ENCODE measurements around the gene SLC22A23. TPM values are rescaled to one million over a fixed set of nuclear protein-coding genes. Genes with fewer than 3 reads are reported as not detected.

Gene SLC22A23
- total and polyA plus RNA-seq, 2 donors (not counting 1 experiment from before 2014, with no cell fraction given), result 0.18 to 1.4 TPM

DNA sequence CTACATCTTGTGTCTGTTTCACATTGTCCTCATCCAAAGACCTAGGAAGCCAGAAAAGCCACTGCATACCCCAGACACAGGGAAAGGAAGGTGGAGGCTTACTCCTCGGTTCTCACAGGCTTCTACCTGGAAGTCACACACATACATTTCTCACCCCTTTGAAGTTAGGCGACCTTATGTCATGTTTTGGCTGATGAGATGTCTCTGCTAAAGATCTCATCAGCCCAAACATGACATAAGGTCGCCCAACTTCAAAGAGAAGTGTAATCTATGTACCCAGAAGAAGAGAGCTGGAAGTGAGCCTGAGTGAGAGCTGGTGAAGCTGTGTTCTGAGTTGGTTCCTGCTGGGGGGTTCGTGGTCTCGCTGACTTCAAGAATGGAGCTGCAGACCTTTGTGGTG lies 47.5 kb upstream of the SLC22A23 start:
- no peaks in the 10 kb centered on the region for H4K20me1 ChIP-seq (ENCODE audit: control insufficient read depth, insufficient read depth, low read length, poor library complexity, severe bottlenecking)
- H2AFZ ChIP-seq (ENCODE audit: insufficient read depth, low read depth, low read length, poor library complexity, severe bottlenecking), result no peak overlapping the region
- ATAC-seq (ENCODE audit: low read depth) (no peak), DNase-seq (no peak)
- H3K4me3 ChIP-seq (ENCODE audit: control extremely low read depth in 1 of 5, extremely low read depth in 1 of 5, insufficient read depth in 1 of 5, low read depth in 2 of 5, low read length in 4 of 5), result no peak overlapping the region
- Mint-ChIP-seq H3K4me1 (no peaks in the 10 kb centered on the region), H3K27ac (no peak overlapping the region), H3K27me3 (peaks cover 22% of the 10 kb centered on the region), H3K9me3 (ENCODE audit: insufficient read depth) (no peaks in the 10 kb centered on the region), H3K4me3 (no peak overlapping the region)
- no peaks in the 10 kb centered on the region for H3K9me3 ChIP-seq (ENCODE audit: control extremely low read depth in 1 of 3, control insufficient read depth in 2 of 3, insufficient read depth in 1 of 3, low read length in 2 of 3)
- 75% methylated on average over 3 of the region's 5 CpGs for WGBS (ENCODE audit: insufficient coverage)
- TF ChIP-seq, protein P1, sequence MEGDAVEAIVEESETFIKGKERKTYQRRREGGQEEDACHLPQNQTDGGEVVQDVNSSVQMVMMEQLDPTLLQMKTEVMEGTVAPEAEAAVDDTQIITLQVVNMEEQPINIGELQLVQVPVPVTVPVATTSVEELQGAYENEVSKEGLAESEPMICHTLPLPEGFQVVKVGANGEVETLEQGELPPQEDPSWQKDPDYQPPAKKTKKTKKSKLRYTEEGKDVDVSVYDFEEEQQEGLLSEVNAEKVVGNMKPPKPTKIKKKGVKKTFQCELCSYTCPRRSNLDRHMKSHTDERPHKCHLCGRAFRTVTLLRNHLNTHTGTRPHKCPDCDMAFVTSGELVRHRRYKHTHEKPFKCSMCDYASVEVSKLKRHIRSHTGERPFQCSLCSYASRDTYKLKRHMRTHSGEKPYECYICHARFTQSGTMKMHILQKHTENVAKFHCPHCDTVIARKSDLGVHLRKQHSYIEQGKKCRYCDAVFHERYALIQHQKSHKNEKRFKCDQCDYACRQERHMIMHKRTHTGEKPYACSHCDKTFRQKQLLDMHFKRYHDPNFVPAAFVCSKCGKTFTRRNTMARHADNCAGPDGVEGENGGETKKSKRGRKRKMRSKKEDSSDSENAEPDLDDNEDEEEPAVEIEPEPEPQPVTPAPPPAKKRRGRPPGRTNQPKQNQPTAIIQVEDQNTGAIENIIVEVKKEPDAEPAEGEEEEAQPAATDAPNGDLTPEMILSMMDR (IDR thresholded peaks at IDR 0.05), result no peak
- no peak for TF ChIP-seq EZH2 (IDR thresholded peaks at IDR 0.05; ENCODE audit: borderline replicate concordance, insufficient read depth, low read depth, low read length, poor library complexity, severe bottlenecking)
- ChIA-PET CTCF (no interaction called here), POLR2A (no interaction called here)
- H3K4me1 ChIP-seq (ENCODE audit: control insufficient read depth in 2 of 2, insufficient read depth in 2 of 2, low read length in 2 of 2), result no peaks in the 10 kb centered on the region
- H3K27ac ChIP-seq (ENCODE audit: low read length in 2 of 2), result no peak overlapping the region
- H3K27me3 ChIP-seq (replicated peaks in 1 of 4; ENCODE audit: control extremely low read depth in 1 of 4, control insufficient read depth in 3 of 4, insufficient read depth in 4 of 4, low read length in 3 of 4), result peaks cover 0 to 3% (median 0%) of the 10 kb centered on the region in 4 experiments
- no peaks in the 10 kb centered on the region for H3K36me3 ChIP-seq (replicated peaks in 1 of 2; ENCODE audit: control extremely low read depth in 1 of 2, control insufficient read depth in 1 of 2, extremely low read depth in 1 of 2, insufficient read depth in 2 of 2, low read length in 1 of 2)
- intact Hi-C loops (cut with micrococcal nuclease), result no loop called here
- no peak overlapping the region for H3K9ac ChIP-seq (ENCODE audit: low read length)
- H3K4me2 ChIP-seq (replicated peaks; ENCODE audit: low read depth, low read length, poor library complexity, severe bottlenecking), result no peak overlapping the region
- H3K79me2 ChIP-seq (ENCODE audit: control insufficient read depth, insufficient read depth, low read length), result no peaks in the 10 kb centered on the region

DNA sequence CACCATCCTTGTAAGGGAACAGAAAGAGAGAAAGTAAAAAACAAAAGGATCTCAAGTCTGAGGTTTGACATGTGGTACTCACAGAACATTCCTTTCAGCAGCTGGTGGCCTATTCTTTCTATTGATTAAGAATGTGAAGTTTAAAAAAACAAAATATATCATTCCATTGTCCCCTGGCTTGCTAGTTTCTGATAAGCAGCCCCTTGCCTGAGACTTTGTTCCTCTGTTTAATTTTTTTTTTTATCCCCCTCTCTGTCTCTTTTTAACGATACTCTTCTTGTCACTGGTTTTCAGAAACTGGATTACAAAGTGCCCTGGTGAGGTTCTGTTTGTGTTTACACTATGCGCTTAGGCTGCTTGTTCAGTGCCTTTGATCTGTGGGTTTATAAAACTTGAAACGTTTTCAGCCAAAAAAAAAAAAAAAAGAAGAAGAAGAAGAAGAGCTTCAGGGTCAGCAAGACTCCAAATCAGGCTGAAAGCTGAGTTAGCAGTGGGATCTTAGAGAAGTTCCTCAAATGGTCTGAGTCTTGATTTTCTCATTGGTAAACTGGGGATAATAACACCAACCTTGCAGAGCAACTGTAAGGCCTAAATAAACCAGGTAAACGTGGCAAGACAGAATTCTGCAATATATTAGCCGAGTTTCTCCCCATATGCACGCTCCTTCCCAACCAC lies 45.1 kb upstream of the SLC22A23 start:
- Mint-ChIP-seq H3K27me3 (peaks cover 15% of the 10 kb centered on the region), H3K4me1 (no peaks in the 10 kb centered on the region), H3K27ac (no peak overlapping the region), H3K4me3 (no peak overlapping the region), H3K9me3 (ENCODE audit: insufficient read depth) (no peaks in the 10 kb centered on the region)
- no peaks in the 10 kb centered on the region for H3K36me3 ChIP-seq (replicated peaks in 1 of 2; ENCODE audit: control extremely low read depth in 1 of 2, control insufficient read depth in 1 of 2, extremely low read depth in 1 of 2, insufficient read depth in 2 of 2, low read length in 1 of 2)
- H2AFZ ChIP-seq (ENCODE audit: insufficient read depth, low read depth, low read length, poor library complexity, severe bottlenecking), result no peak overlapping the region
- no peak overlapping the region for H3K4me3 ChIP-seq (ENCODE audit: control extremely low read depth in 1 of 5, extremely low read depth in 1 of 5, insufficient read depth in 1 of 5, low read depth in 2 of 5, low read length in 4 of 5)
- H3K4me2 ChIP-seq (replicated peaks; ENCODE audit: low read depth, low read length, poor library complexity, severe bottlenecking), result no peak overlapping the region
- DNase-seq (no peak), ATAC-seq (ENCODE audit: low read depth) (no peak)
- H4K20me1 ChIP-seq (ENCODE audit: control insufficient read depth, insufficient read depth, low read length, poor library complexity, severe bottlenecking), result no peaks in the 10 kb centered on the region
- POLR2A ChIA-PET, result no interaction called here
- no peak for TF ChIP-seq EZH2 (IDR thresholded peaks at IDR 0.05; ENCODE audit: borderline replicate concordance, insufficient read depth, low read depth, low read length, poor library complexity, severe bottlenecking)
- TF ChIP-seq, protein P1 (IDR thresholded peaks at IDR 0.05), result no peak
- H3K9ac ChIP-seq (ENCODE audit: low read length), result no peak overlapping the region
- peaks cover 0 to 5% (median 0%) of the 10 kb centered on the region in 4 experiments for H3K27me3 ChIP-seq (replicated peaks in 1 of 4; ENCODE audit: control extremely low read depth in 1 of 4, control insufficient read depth in 3 of 4, insufficient read depth in 4 of 4, low read length in 3 of 4)
- H3K27ac ChIP-seq (ENCODE audit: low read length in 2 of 2), result no peak overlapping the region
- CTCF ChIA-PET, result no interaction called here
- no peaks in the 10 kb centered on the region for H3K9me3 ChIP-seq (ENCODE audit: control extremely low read depth in 1 of 3, control insufficient read depth in 2 of 3, insufficient read depth in 1 of 3, low read length in 2 of 3)
- no peaks in the 10 kb centered on the region for H3K79me2 ChIP-seq (ENCODE audit: control insufficient read depth, insufficient read depth, low read length)
- 29% methylated on average over 3 of the region's 6 CpGs for WGBS (ENCODE audit: insufficient coverage)
- intact Hi-C loops (cut with micrococcal nuclease), result no loop called here
- H3K4me1 ChIP-seq (ENCODE audit: control insufficient read depth in 2 of 2, insufficient read depth in 2 of 2, low read length in 2 of 2), result no peaks in the 10 kb centered on the region
